Endodermal cell (in vitro differentiated cells): ENCODE results near the gene AJAP1. TPM values are rescaled to one million over a fixed set of nuclear protein-coding genes. Genes with fewer than 3 reads are reported as not detected.

ENCODE experiments used
- DNase-seq: peaks from one replicate; pipeline ENCODE4 v3.0.0-alpha.2; 2017
- H3K27ac ChIP-seq: 2 replicates; pipeline ENCODE4 v1.5.1; 2013; ENCODE audit warnings: mild to moderate bottlenecking, low read depth, low read length, moderate library complexity
- H3K27me3 ChIP-seq: 2 replicates; pipeline ENCODE4 v1.6.1; 2013; ENCODE audit warnings: mild to moderate bottlenecking, low read length, moderate library complexity; ENCODE audit not compliant: insufficient read depth, control insufficient read depth, poor library complexity, severe bottlenecking
- H3K36me3 ChIP-seq: 2 replicates; pipeline ENCODE4 v1.7.0; 2013; ENCODE audit warnings: mild to moderate bottlenecking, low read length, moderate library complexity; ENCODE audit not compliant: control insufficient read depth, insufficient read depth
- H3K4me1 ChIP-seq: one replicate; pipeline ENCODE4 v1.7.0; 2013; ENCODE audit warnings: low read length; ENCODE audit not compliant: control insufficient read depth, insufficient read depth
- H3K4me3 ChIP-seq: 2 replicates; pipeline ENCODE4 v1.5.1; 2013; ENCODE audit warnings: mild to moderate bottlenecking, low read length, moderate library complexity
- H3K9ac ChIP-seq: 2 replicates; pipeline ENCODE4 v1.6.1; 2013; ENCODE audit warnings: mild to moderate bottlenecking, low read length, moderate library complexity; ENCODE audit not compliant: poor library complexity, severe bottlenecking; ENCODE audit errors: extremely low read depth
- H3K9me3 ChIP-seq: 2 replicates; pipeline ENCODE4 v1.6.1; 2013; ENCODE audit warnings: mild to moderate bottlenecking, low read length, moderate library complexity; ENCODE audit not compliant: control insufficient read depth
- H3K27ac Mint-ChIP-seq: 2 replicates; pipeline ENCODE4 v1.8.0; 2020; ENCODE audit warnings: mixed read lengths
- H3K27me3 Mint-ChIP-seq: 2 replicates; pipeline ENCODE4 v1.8.0; 2021; ENCODE audit warnings: mild to moderate bottlenecking, mixed read lengths; ENCODE audit not compliant: insufficient read depth
- H3K36me3 Mint-ChIP-seq: 2 replicates; pipeline ENCODE4 v1.8.0; 2020; ENCODE audit warnings: low read depth, mixed read lengths
- H3K4me1 Mint-ChIP-seq: 2 replicates; pipeline ENCODE4 v1.8.0; 2020; ENCODE audit warnings: mixed read lengths
- H3K4me3 Mint-ChIP-seq: 2 replicates; pipeline ENCODE4 v1.8.0; 2020; ENCODE audit warnings: mild to moderate bottlenecking, moderate library complexity, mixed read lengths
- H3K9me3 Mint-ChIP-seq: 2 replicates; pipeline ENCODE4 v1.8.0; 2020; ENCODE audit warnings: mild to moderate bottlenecking, mixed read lengths
- CTCF ChIP-seq: fragments of 200-600 bp; sonication (generic); conservative IDR thresholded peaks from 2 replicates; pipeline ENCODE4 v1.5.0; 2021; ENCODE audit warnings: antibody characterized with exemption, mild to moderate bottlenecking
- WGBS, 2 experiments: methylation state at CpG; one replicate each; pipeline versions ENCODE4 v1.1.5 to v1.1.7; 2013; ENCODE audit warnings: missing lambda C conversion rate in 2 of 2, mixed read lengths in 1 of 2; ENCODE audit not compliant: insufficient coverage in 1 of 2, insufficient read length in 1 of 2; 5-methylcytosine and 5-hydroxymethylcytosine counted together
- long read RNA-seq, 4 experiments: library from polyadenylated mRNA in 2 of 4; library from RNA in 1 of 4; library from capped mRNA in 1 of 4; stranded (forward) in 3 of 4; unstranded in 1 of 4; transcript quantifications; one replicate each; pipeline ENCODE4 v2.0.0, GENCODE V29; 2020 to 2021; ENCODE audit warnings: inconsistent platforms in 1 of 4
- polyA plus RNA-seq, 2 experiments: library from polyadenylated mRNA; stranded (reverse); fragments of 50-300 nt; gene quantifications; one replicate each; pipeline ENCODE4 v1.2.3, GENCODE V29; 2013
- total RNA-seq, 2 donors: library from RNA; stranded (reverse); fragmentation: NEBNext Ultra II Directional in 1 of 2; extraction: Animal tissue kit (Norgen Biotek cat#: 25700) in 1 of 2; gene quantifications; 2 replicates in 1 of 2; 3 replicates in 1 of 2; pipeline ENCODE4 v1.2.1, GENCODE V29; 2021

AJAP1 gene
- 10 to 100 TPM; 19.4 to 22.1 TPM for total RNA-seq
- polyA plus RNA-seq (2013, experiment 1 of 2): 5.5 TPM
- 6.1 TPM for polyA plus RNA-seq (2013, experiment 2 of 2)
- long read RNA-seq, experiment 1, full-length matches to known transcripts: 7 of 19 reads
- long read RNA-seq, experiment 1, partial matches to known transcripts: 7 of 19 reads
- long read RNA-seq, experiment 1, other reads (novel, unspliced or antisense): 5 of 19 reads
- long read RNA-seq, experiment 2, full-length matches to known transcripts: 75 of 97 reads
- long read RNA-seq, experiment 2, partial matches to known transcripts: 9 of 97 reads
- long read RNA-seq, experiment 2, other reads (novel, unspliced or antisense): 13 of 97 reads
- long read RNA-seq, experiment 3, partial matches to known transcripts: 2 of 7 reads
- long read RNA-seq, experiment 3, other reads (novel, unspliced or antisense): 5 of 7 reads
- long read RNA-seq, experiment 4, partial matches to known transcripts: 0 of 1 reads
- long read RNA-seq, experiment 4, other reads (novel, unspliced or antisense): 1 of 1 reads

- H3K9me3 ChIP-seq: no peaks in the 10 kb centered on the region
- H3K27ac ChIP-seq: no peak within 1 kb of the TSS
- peak within 1 kb of the TSS; percentile 76 for H3K4me3 ChIP-seq
- DNase-seq: peak; percentile 88
- no peaks in the 10 kb centered on the region for H3K36me3 Mint-ChIP-seq
- H3K36me3 ChIP-seq: no peaks in the 10 kb centered on the region
- peak within 1 kb of the TSS; percentile 38 for H3K9ac ChIP-seq
- H3K9me3 Mint-ChIP-seq: no peaks in the 10 kb centered on the region
- H3K27me3 Mint-ChIP-seq: peaks cover 40% of the 10 kb centered on the region
- H3K4me1 Mint-ChIP-seq: peaks cover 34% of the 10 kb centered on the region
- H3K27me3 ChIP-seq: peaks cover 15% of the 10 kb centered on the region
- H3K4me3 Mint-ChIP-seq: peak within 1 kb of the TSS; percentile 60
- no peak within 1 kb of the TSS for H3K27ac Mint-ChIP-seq
- H3K4me1 ChIP-seq: peaks cover 20% of the 10 kb centered on the region
- no peak for TF ChIP-seq CTCF
- WGBS, 2 experiments: 0 to 2% methylated on average over 12 to 112 of the region's 112 CpGs
These were observed at the start of gene AJAP1 for GRCh38 chr1:4653796-4654725. AJAP1 (plus strand) TSS chr1:4654609; CDS start chr1:4655426, 817 bp downstream.

GRCh38 chr1:4605158-4605557, 49.3 kb upstream of the AJAP1 start:
- Mint-ChIP-seq H3K4me3 (no peak overlapping the region), H3K9me3 (peaks cover 11% of the 10 kb centered on the region), H3K27me3 (peaks cover 16% of the 10 kb centered on the region), H3K27ac (no peak overlapping the region), H3K4me1 (peaks cover 11% of the 10 kb centered on the region), H3K36me3 (no peaks in the 10 kb centered on the region)
- WGBS, 2 experiments: 74 to 85% methylated on average over 5 to 6 of the region's 6 CpGs
- Histone ChIP-seq H3K27me3 (no peaks in the 10 kb centered on the region), H3K9me3 (peaks cover 13% of the 10 kb centered on the region), H3K36me3 (no peaks in the 10 kb centered on the region), H3K4me3 (no peak overlapping the region), H3K4me1 (peaks cover 4% of the 10 kb centered on the region), H3K27ac (no peak overlapping the region), H3K9ac (no peak overlapping the region)
- peak; percentile 20 for DNase-seq
- no peak for TF ChIP-seq CTCF

GRCh38 chr1:4611563-4612341, 42.7 kb upstream of the AJAP1 start:
- no peak for DNase-seq
- Histone ChIP-seq H3K4me3 (no peak overlapping the region), H3K9ac (no peak overlapping the region), H3K36me3 (no peaks in the 10 kb centered on the region), H3K27ac (no peak overlapping the region), H3K27me3 (no peaks in the 10 kb centered on the region), H3K4me1 (no peaks in the 10 kb centered on the region), H3K9me3 (peaks cover 25% of the 10 kb centered on the region)
- no peak for TF ChIP-seq CTCF
- H3K27me3 Mint-ChIP-seq: peaks cover 7% of the 10 kb centered on the region
- H3K4me1 Mint-ChIP-seq: peaks cover 13% of the 10 kb centered on the region
- peaks cover 24% of the 10 kb centered on the region for H3K9me3 Mint-ChIP-seq
- no peak overlapping the region for H3K4me3 Mint-ChIP-seq
- 88 to 95% methylated on average over 14 to 24 of the region's 24 CpGs for WGBS, 2 experiments
- H3K27ac Mint-ChIP-seq: no peak overlapping the region
- peaks cover 3% of the 10 kb centered on the region for H3K36me3 Mint-ChIP-seq
